GM10266 (cell line): ENCODE results near the gene XPO6.

Experiments
- DNase-seq: peaks from one replicate; pipeline ENCODE4 v3.0.0; 2012; ENCODE audit errors: extremely low spot score
- TF ChIP-seq, protein P1 (sequence below): IDR thresholded peaks from 2 replicates; pipeline ENCODE4 v1.5.1; 2012; ENCODE audit warnings: mild to moderate bottlenecking, low read depth; ENCODE audit not compliant: control insufficient read depth, insufficient read depth; ENCODE audit errors: missing control alignments

Gene XPO6

DNA sequence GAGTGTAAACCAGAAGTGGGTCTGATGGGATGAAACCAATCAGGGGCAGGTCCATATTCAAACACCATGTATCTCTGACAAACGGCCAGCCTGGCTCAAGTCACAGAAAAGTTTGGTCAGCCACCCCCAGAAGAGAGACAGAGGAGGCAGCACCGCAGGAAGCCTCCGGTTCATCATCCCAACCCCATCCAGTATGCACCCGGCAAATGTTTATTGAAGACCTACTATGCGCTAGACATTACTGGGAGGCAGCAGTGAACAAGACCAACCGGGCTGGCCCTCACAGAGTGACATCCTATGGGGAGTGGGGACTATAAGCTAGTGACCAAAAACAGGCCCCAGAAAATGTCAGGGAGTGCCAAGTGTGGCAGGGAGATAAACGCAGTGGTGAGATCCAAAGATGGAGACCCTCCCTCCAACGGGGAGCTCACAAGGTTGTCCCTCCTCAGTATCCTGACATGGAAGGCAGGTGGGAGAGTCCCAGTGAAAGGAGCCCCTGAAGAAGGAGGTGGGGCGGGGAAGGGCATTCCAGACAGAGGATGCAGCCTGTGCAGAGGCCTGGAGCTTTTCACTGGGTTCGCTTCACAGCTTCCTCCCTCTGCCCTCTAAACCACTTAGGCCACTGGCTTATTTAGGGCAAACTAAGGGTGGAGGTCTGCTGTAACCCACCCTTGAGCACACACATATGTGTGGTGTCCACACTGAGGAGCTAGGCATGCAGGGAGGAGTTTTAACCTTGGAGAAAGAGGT lies 150.2 kb downstream of the XPO6 start:
- no peak for DNase-seq

DNA sequence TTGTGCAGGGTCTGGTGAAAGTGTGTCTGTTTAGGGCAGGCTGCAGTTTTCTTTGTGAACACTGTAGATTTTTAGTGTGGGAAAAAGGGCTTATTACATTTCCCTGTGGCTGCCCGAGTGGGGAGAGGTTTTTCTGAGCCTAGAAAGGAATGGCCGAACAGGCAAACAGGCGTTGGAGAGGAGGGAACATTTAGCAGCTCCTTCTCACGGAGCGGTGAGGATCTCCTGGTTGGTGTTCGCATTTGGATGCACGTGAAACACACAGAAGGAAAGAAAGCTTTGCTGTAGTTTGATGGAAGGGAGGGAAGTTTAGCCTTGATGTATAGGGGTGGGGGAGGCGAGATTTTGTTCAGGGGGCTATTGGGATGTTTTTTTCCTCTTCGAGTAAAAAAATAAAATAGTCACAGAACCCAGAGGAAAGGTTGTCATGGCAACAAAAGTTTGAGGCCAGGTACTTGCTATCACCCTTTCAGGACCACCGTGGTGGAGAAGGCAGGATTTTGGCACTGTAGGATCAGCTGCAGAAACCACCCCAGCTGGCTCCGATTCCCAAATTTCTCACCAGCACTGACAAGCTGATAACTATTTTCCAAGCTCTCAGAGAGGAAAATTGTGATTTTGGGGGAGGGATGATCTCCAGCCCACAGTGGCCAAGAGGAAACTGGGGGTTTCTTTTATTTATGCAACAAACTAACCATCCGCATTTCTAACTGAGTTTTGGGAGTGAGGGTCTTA lies 151.8 kb downstream of the XPO6 start:
- TF ChIP-seq, protein P1, sequence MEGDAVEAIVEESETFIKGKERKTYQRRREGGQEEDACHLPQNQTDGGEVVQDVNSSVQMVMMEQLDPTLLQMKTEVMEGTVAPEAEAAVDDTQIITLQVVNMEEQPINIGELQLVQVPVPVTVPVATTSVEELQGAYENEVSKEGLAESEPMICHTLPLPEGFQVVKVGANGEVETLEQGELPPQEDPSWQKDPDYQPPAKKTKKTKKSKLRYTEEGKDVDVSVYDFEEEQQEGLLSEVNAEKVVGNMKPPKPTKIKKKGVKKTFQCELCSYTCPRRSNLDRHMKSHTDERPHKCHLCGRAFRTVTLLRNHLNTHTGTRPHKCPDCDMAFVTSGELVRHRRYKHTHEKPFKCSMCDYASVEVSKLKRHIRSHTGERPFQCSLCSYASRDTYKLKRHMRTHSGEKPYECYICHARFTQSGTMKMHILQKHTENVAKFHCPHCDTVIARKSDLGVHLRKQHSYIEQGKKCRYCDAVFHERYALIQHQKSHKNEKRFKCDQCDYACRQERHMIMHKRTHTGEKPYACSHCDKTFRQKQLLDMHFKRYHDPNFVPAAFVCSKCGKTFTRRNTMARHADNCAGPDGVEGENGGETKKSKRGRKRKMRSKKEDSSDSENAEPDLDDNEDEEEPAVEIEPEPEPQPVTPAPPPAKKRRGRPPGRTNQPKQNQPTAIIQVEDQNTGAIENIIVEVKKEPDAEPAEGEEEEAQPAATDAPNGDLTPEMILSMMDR: no peak
- no peak for DNase-seq

More for the DNA sequence above, 150.2 kb downstream of the XPO6 start:
- TF ChIP-seq, protein P1: no peak

DNA sequence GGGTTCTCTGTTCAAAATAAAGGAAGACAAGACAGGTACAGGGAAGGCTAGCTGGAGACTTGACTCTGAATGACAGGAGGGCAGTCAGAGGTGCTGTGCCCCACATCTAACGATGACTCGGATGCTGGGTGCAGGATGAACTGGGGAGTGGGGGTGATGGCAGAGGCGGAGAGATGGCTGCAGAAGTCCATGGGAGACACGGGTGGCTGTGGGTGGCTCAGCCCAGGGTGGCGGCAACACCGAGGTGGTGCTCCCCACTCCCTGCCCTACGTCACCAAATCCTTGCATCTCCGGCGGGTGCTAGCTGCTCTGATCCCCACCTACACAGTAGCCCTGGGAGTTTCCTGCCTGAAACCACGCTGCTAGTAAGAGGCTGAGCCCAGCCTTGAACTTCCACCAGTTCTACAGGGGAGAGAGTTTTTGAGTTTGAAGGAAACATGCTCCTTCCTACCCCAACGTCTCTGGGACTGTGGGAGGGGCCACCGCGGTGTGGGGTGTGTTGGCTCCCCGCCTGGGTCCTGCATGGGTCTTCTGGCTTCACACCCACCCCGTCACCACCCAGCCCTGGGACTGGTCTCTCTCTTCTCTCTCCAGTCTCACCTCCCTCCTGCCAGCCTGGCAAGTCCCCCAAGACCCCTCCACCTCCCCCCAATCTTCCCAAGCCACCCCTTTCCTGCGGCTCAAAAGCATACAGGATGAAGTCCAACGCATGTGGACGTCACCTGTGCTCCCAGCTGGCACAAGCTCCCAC lies 152.8 kb downstream of the XPO6 start:
- TF ChIP-seq, protein P1: no peak

DNA sequence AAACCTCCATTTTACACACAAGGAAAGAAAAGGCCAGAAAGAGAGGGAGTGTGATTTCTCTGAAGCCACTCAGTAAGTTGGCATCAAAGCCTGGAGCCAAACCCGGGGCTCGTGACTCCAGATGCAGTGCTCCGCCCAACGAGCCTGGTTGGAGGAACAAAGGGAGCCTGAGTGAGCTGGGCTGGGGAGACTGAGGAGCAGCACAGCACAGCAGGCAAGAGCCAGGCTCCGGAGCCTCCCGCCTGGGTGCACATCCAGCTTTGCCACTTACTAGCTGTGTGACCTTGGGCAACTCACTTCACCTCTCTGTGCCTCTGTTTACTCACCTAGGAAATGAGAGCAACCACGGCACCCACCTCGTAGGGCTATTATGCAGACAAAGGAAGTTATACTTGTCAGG lies 153.8 kb downstream of the XPO6 start:
- DNase-seq: no peak
- TF ChIP-seq, protein P1: no peak

More for the DNA sequence above, 152.8 kb downstream of the XPO6 start:
- no peak for DNase-seq

DNA sequence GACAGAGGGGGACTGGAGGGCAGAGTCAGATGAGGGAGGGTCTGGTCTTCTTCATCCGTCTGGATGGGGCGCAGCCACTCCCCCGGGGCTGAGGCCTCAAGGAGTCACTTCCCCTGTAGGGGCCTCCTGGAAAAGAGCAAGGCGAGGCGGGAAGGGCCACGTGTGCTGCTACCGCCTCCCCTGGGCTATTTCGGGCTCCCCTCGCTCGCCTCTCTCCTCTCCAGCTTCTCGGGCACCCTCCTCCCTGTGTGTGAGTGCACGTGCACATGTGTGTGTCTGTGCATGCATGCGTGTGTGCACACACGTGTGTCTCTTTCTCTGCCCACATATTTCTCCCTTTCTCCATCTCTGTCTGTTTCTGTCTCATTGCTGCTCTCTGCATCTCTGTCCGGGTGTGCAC lies 158.3 kb downstream of the XPO6 start:
- TF ChIP-seq, protein P1: no peak
- no peak for DNase-seq

DNA sequence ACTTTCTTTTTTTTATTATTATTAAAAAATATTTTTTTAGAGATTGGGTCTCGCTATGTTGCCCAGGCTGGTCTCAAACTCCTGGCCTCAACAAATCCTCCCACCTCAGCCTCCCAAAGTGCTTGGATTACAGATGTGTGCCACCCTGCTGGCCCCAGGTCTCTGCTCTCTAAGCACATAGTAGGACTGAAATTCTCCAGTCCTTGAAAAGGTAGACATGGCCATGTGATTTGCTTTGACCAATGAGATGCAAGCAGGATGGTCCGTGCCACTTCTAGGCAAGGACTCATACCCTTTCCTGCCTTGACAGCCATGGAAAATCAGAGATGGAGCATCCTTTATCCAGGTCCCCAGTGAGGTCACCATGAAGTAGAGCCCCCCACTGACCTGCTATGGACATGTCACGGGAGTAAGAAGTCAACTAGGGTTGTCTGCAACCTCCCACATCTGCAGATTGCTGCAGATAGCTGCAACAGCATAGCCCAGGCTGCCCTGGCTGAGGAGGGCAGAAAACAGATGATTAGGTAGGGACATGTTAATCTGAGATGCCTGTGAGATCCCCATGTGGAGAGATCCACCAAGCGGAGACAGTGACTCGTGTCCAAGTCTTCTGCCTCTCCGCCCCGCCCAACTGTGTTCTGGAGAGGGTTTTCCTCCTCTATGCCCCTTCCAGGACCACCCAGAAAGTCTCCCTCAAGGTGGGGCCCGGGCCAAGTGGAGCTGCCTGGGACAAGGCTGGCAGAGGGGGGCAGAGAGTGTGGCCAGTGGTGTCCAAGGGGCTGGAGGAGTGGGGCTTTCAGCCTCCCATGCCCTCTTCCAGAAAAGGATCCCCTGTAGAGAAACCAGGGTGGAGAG lies 159.3 kb downstream of the XPO6 start:
- DNase-seq: no peak
- TF ChIP-seq, protein P1: no peak
